K562 (cell line): ENCODE data around the gene CAPS. TPM values are rescaled to one million over a fixed set of nuclear protein-coding genes. Genes with fewer than 3 reads are reported as not detected.

Experiments
- CBX8 ChIP-seq: fragments of 200-600 bp; sonication (generic); IDR thresholded peaks from 2 replicates; pipeline ENCODE4 v1.6.1; 2012; ENCODE audit warnings: borderline replicate concordance, mixed run types, low read depth, mild to moderate bottlenecking, moderate library complexity, mixed read lengths, low read length, control low read depth, inconsistent platforms; ENCODE audit not compliant: poor library complexity, severe bottlenecking; ENCODE audit errors: extremely low read depth
- HMGXB4 ChIP-seq: sonication (generic); formaldehyde crosslinking; IDR thresholded peaks from 2 replicates; pipeline ENCODE4 v1.8.1; 2023; ENCODE audit warnings: mild to moderate bottlenecking, missing genetic modification reagents
- MAZ ChIP-seq, 2 experiments: fragments of 450-650 bp in 1 of 2; sonication (generic) in 1 of 2; formaldehyde crosslinking; IDR thresholded peaks in 1 of 2; conservative IDR thresholded peaks in 1 of 2; 2 replicates each; pipeline versions ENCODE4 v1.4.0 to v1.5.0; 2020; ENCODE audit warnings: mild to moderate bottlenecking in 1 of 2, missing genetic modification reagents in 1 of 2
- PRDM10 ChIP-seq: fragments of 450-650 bp; IDR thresholded peaks from 2 replicates; pipeline ENCODE4 v1.6.1; 2018; ENCODE audit not compliant: partially characterized antibody
- RUNX1 ChIP-seq: sonication (generic); IDR thresholded peaks from 2 replicates; pipeline ENCODE4 v1.6.1; 2016; ENCODE audit warnings: antibody characterized with exemption, low read depth
- YY1 ChIP-seq, 3 experiments: IDR thresholded peaks; 2 replicates each; pipeline ENCODE4 v1.6.1; 2011; ENCODE audit warnings: low read length in 2 of 3, mild to moderate bottlenecking in 2 of 3, moderate library complexity in 2 of 3, borderline replicate concordance in 1 of 3, control low read depth in 1 of 3, low read depth in 1 of 3; ENCODE audit not compliant: insufficient read depth in 3 of 3, insufficient replicate concordance in 2 of 3, control insufficient read depth in 1 of 3, insufficient read length in 1 of 3; ENCODE audit errors: extremely low read depth in 1 of 3
- ZNF12 ChIP-seq: sonication (generic); formaldehyde crosslinking; IDR thresholded peaks from 2 replicates; pipeline ENCODE4 v1.4.0; 2020; ENCODE audit warnings: mild to moderate bottlenecking, missing genetic modification reagents
- ZNF23 ChIP-seq: fragments of 250-450 bp; sonication (Bioruptor Pico); IDR thresholded peaks from 2 replicates; pipeline ENCODE4 v1.4.0; 2020; ENCODE audit warnings: mild to moderate bottlenecking
- ZNF395 ChIP-seq: fragments of 200-800 bp; sonication (Bioruptor generic); IDR thresholded peaks from 2 replicates; pipeline ENCODE4 v1.6.1; 2017; ENCODE audit warnings: missing genetic modification characterization, missing compliant biosample characterization
- polyA plus RNA-seq, 8 experiments: library from polyadenylated mRNA; depleted of rRNA in 4 of 8; stranded (reverse) in 5 of 8; unstranded in 3 of 8; fragments of >200 nt; fragmentation: Nextera tagmentation in 2 of 8; fragmentation: Illumina TruSeq in 1 of 8; extraction: Ambion mirVana in 2 of 8; extraction: Trizol in 1 of 8; gene quantifications; 2 replicates each; pipeline versions ENCODE4 v1.2.1 to v1.2.3, GENCODE V29; 2011 to 2014; ENCODE audit warnings: inconsistent platforms in 1 of 8, missing spikeins in 1 of 8
- total RNA-seq, 7 experiments: library from RNA; depleted of rRNA in 6 of 7; stranded (reverse); fragments of >200 nt in 6 of 7; fragmentation: Illumina TruSeq in 2 of 7; extraction: Trizol in 2 of 7; gene quantifications; 2 replicates each; pipeline versions ENCODE4 v1.2.1 to v1.2.3, GENCODE V29; 2011 to 2021; ENCODE audit warnings: low replicate concordance in 1 of 7

Gene CAPS
- total and polyA plus RNA-seq, 9 of the 15 experiments (the other 6 are each of a cell fraction or from before 2014, with no cell fraction given): 0.15 to 4.0 (median 0.91) TPM

GRCh38 chr19:5891572-5891937 is 22.5 kb upstream of the CAPS start (continued):
- TF ChIP-seq ZNF395 (CRISPR knock-in tag) (no peak), RUNX1 (no peak), HMGXB4 (CRISPR knock-in tag) (no peak), ZNF23 (no peak), YY1 (IDR thresholded peaks at IDR 0.05; ENCODE audit: borderline replicate concordance in 1 of 3, control insufficient read depth in 1 of 3, extremely low read depth in 1 of 3, insufficient read depth in 3 of 3, insufficient read length in 1 of 3, insufficient replicate concordance in 2 of 3, low read depth in 1 of 3, low read length in 2 of 3) (no peak), ZNF12 (CRISPR knock-in tag) (no peak), PRDM10 (no peak), MAZ (CRISPR knock-in tag; conservative IDR thresholded peaks at IDR 0.05 in 1 of 2, IDR thresholded peaks at IDR 0.05 in 1 of 2) (no peak), CBX8 (no peak)
